GM19240 (cell line): ENCODE results near the gene C9orf78.

Source experiments
- DNase-seq: peaks from one replicate; pipeline ENCODE4 v3.0.0; 2011; ENCODE audit warnings: low spot score; ENCODE audit not compliant: insufficient read length

Gene C9orf78

GRCh38 chr9:129868023-129868871, 33.2 kb upstream of the C9orf78 start:
- DNase-seq = no peak

DNA sequence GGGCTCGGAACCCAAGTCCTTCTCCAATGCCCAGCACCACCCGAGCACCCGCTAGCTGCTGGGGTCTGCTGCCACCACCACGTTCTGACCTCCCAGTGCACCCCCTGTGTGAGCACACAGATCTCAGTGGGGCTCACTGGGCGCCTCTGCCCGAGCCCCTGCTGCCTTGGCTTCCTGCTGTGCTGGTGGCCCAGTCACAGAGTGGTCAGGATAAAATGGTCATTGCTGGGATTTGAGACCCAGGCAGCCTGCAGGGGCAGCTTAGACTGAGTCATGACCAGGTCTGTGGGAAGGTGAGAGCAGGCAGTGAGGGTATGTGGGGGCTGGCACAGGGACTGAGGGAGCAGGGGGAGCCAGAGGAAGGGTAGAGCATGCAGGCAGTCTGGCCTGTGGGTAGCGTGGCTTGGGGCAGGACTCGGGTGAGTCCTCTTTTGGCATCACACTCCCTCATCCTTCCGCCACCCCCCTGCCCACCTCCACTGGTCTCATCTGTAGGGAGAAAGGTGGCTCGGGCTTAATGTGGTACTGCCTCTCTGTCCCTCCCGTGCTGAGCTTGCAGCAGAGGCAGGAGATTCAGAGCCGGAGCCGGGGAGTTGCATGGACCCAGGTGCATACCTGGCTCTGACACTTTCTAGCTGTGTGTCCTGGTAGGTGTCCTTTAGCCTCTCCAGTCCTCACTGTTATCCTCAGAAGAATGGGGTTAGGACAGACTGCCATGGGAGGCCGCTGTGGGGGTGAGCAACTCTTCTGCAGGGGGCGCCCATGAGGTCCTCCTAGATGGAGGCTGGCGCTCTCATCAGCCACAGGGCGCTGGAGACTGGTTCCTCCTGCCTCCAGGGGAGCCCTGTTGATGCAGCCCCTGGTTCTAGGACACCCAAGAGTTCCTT, 32.3 kb upstream of the C9orf78 start:
- no peak for DNase-seq

DNA sequence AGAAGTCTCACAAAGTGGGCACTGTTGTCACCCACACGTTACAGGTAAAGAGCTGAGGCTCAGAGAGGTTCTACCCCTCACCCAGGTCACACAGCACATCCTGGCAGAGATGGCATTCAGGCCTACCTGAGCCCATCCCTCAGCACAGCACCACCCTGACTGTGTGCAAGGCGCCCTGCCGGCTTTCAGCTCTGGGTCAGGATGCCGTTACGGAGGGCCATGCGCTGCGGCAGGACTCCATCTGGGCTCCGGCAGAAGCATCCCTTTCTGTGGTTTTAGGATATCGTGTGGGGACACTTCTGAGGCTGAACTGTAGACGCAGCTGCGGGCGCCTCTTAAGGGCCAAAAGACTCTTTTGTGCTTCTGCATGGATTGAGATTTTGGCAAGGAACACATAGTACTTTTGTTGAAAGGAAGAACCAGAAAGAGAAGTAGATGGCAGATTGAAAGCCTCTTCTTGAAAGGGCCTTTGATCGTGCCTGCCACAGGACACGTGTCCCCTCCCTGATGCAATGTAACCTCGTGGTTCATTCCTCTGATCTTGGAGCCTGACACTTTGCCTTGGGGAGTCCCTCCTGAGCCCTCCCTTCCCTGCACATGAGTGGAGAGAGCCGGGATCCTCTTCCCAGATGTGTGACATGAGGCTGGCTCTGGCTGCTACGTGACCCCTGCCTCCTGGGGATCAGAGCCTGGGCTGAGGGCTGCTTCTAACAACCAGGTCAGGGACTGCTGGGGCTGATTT, 31.5 kb upstream of the C9orf78 start:
- no peak for DNase-seq

GRCh38 chr9:129865668-129866320, 30.7 kb upstream of the C9orf78 start:
- DNase-seq = no peak

DNA sequence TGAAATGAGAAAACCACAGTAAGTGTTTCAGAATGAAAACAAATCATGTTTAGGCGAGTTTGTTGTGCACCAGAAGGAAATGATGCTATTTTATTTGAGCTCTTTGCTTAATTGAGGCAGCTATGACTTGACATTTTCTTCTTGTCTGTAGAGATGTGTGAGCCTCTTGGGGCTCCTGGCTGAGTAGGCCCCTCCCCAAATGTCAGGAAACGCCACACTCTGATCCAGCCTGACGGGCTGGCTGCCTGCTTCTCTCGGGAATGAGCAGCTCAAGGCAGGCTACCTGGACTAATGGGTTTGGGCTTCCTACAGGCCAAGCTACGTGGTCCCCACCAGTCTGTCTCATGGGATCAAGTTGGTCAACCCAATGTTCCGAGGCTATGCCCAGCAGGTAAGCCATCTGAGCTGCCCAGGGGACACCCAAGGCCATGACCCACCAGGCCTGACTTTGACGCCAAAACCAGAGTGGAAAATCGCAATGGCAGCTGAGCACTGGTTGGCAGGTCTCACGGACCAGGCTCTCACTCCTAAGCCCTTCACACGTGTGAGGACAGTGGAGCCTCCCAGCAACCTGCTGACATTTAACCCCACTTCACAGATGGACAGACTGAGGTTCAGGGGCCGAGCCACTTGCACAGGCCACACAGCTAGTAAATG, 30.0 kb upstream of the C9orf78 start:
- no peak for DNase-seq

- DNase-seq = no peak
Measured at GRCh38 chr9:129863059-129863690, 28.1 kb upstream of the C9orf78 start.

DNA sequence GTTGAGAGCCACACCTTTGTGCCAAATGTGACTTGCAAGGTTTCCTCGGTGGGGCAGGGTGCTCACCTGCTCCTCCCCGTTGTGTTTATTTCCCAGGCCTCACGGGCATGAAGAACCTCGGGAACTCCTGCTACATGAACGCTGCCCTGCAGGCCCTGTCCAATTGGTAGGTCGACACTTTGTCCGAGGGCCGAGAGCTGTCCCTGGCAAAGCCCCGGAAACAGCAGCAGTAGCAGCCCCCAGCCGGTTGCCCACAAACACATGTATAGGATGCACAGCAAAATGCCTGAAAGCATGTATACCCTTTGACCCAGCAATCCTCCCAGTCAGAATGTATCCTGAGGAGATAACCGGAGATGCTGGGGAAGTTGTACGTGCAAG, 26.4 kb upstream of the C9orf78 start:
- no peak for DNase-seq

DNA sequence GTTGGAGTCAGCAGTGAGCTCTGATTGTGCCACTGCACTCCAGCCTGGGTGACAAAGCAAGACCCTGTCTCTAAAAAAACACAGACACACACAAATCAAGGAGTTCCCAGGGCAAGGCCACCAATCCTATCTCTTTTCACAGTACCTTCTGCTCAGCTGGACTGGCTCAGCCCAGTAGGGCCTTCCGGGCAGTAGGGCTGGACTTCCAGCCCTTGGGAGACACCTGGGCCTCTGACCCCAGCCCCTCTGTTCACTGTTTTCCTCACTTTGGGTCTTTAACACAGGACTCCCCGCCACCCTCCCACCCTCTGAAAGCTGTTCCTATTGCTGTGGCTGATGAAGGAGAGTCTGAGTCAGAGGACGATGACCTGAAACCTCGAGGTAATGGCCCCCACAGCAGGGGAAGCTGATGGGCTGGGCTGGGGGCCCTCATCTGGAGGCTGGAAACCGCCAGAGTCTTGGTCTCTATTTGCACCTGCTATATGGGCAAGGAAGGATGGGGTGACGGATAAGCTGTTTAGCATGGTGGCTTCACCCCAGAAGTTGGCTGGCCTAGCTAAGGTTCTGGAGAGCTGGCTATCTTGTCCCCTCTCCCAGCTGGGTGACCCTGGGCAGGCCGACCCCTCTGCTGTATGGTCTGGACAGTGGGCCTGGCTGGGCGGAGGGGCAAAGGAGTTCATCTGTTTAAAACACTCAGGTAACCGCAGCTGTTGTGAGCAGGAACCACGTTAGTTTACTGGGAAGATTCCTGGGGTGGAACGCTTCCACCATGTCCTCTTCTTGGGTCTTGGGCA, 25.8 kb upstream of the C9orf78 start:
- DNase-seq = no peak

DNA sequence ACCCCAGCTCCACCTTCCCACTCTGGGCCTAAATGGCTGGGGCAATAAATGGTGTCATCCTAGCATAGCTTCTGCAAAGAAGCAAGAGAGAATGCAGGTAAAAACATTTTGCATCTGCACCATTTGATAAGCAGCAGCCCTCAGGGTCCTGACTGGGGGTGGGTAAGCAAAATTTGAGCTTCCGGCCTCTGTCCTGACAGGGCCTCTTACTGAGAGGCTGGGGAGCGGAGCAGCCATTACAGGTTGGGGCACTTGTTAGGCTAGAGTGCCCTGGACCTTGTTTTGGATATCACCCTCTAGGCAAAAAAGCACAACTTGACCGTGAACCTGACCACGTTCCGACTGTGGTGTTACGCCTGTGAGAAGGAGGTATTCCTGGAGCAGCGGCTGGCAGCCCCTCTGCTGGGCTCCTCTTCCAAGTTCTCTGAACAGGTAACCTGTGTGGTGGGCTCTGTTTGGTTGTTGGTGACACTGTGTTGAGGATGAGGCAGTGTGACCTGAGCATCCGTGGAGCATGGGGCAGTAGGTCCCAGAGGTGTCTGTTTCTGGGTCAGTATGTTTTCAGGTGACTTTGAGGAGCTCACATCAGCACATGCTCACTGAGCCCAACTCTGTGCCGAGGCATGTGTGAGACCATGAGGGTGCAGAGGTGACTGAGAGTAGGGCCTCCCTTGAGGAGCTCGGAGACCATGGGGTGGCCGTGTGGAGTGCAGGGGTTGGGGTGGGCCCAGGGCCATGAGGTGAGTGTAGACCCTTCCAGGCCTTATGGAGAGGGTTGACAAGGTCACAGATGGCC, 23.3 kb upstream of the C9orf78 start:
- DNase-seq = no peak

DNA sequence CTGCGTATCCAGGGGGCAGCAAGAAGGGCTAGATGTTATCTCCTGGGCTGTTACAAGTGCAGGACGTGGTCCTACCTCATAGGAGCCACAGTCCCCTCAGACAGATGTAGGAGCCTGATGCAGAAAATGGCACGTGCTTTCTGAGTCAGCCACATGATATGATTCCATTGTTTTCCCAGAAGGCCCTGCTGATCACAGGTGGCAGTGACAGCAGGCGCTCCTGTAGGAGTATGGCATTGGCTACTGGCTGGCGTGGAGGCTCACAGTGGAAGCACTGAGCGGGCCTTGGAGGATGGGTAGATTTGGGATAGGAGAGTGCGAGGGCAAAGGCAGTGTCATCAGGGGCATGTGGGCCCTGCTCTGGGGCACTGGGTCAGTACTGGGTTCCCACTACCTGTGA, 22.1 kb upstream of the C9orf78 start:
- DNase-seq = no peak

- no peak for DNase-seq
Measured at GRCh38 chr9:129854588-129855110, 19.6 kb upstream of the C9orf78 start.

GRCh38 chr9:129853614-129854013, 18.5 kb upstream of the C9orf78 start:
- DNase-seq = no peak

GRCh38 chr9:129852579-129852978, 17.5 kb upstream of the C9orf78 start:
- no peak for DNase-seq

- no peak for DNase-seq
Measured at GRCh38 chr9:129851821-129852220, 16.7 kb upstream of the C9orf78 start.

DNA sequence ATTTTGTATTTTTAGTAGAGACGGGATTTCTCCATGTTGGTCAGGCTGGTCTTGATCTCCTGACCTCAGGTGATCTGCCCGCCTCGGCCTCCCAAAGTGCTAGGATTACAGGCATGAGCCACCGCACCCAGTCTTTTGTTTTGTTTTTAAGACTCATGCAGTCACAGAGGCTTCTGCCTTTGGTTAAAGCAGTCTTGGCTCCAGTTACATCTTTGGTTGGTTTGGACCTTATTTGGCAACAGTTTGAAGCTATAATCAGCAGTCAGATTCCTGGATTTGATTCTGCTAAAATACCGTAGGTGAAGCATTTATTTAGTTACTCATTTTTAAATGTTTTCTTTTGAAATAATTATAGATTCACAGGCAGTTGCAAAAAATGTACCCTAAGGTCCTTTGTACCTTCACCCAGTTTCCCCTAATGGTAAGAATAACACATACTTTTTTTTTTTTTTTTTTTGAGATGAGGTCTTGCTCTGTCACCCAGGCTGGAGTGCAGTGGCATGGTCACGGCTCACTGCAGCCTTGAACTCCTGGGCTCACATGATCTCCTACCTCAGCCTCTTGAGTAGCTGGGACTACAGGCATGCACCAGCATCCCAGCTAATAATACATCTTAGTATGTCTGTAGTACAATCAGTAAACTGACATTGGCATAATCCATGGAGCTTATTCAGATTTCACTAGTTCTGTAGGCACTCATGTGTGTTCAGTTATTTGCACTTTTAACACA, 15.9 kb upstream of the C9orf78 start:
- DNase-seq = no peak

DNA sequence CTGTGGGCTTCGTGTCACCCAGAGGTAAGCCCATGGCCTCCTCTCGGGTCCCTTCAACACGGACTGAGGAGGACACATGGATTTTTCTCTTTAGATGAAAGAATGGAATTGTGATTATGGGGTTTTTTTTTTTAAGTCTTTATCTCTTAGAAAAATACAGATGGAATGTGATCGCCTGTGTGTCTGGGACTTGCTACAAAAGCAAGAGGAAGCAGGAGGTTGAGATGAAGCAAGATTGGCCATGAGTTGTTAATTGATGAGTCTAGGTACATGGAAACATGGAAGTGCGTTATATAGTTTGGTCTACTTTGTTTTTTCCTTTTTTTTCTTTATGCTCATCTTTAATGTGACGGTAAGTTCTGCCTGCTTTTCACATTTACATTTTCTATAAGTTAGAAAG, 14.8 kb upstream of the C9orf78 start:
- no peak for DNase-seq

DNA sequence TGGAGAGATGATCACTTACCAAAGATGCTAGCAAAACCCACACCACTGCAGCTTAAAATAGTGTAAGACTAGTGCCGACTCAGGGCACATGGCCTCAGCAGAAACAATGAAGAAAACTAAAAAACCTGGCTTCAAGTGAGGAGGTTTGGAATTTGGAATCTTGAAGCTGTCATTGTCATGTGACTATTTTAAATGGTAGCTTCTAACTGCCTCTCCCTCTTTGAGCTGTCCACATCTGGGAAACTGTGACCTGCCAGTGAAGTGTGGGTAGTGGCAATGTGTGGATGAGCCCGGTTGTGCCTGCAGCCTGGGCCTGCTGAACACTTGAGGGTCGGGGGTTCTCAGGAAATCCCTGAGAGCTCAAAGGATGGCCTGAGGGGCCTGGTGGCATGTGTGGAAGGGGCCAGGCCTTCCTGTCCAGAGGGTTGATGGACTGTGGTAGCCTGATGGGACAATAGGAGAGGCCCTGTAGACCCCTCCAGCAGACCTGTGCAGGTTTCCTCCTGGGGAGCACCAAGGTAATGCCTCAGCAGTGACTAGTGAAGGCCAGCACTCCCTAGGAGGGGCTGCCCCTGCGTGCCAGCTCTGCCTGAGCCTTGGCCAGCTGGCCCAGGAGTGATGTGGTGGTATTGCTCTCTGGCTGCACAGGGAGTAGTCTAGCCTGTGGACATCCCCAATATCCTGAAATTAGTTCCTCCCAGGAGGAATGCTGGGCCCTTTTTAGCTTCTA, 13.8 kb upstream of the C9orf78 start:
- no peak for DNase-seq
